ENCODE measurements around the gene KNL1.
A peak's percentile ranks its signal among the peaks of the same experiment; 100 is the strongest.
"Not testable (repeated sequence)": the region's sequence is repeated elsewhere in the genome, so short reads cannot be mapped to it uniquely, and the experiment has no call there.

Gene KNL1

GRCh38 chr15:40680959-40681358, 86.9 kb downstream of the KNL1 start:
- not testable (repeated sequence) for DNase-seq

- DNase-seq = no peak
Measured at GRCh38 chr15:40684381-40684780, 90.3 kb downstream of the KNL1 start.

GRCh38 chr15:40685376-40685775, 91.3 kb downstream of the KNL1 start:
- DNase-seq = no peak

- no peak for DNase-seq
Measured at GRCh38 chr15:40688932-40689799, 95.1 kb downstream of the KNL1 start.

- DNase-seq = no peak
Measured at GRCh38 chr15:40691737-40692136, 97.7 kb downstream of the KNL1 start.

- no peak for DNase-seq
Measured at GRCh38 chr15:40693904-40694687, 100.0 kb downstream of the KNL1 start.

- peak; percentile 94 for DNase-seq
Measured at GRCh38 chr15:40694688-40695468, 100.8 kb downstream of the KNL1 start, which contains the start of gene RAD51. RAD51 (plus strand) TSS chr15:40695174; CDS start chr15:40698759, 3,585 bp downstream.

GRCh38 chr15:40695469-40695890, 101.4 kb downstream of the KNL1 start:
- peak; percentile 9 for DNase-seq

GRCh38 chr15:40696228-40696627, 102.2 kb downstream of the KNL1 start:
- DNase-seq = no peak

- DNase-seq = no peak
Measured at GRCh38 chr15:40697916-40698315, 103.9 kb downstream of the KNL1 start.

- no peak for DNase-seq
Measured at GRCh38 chr15:40702077-40702476, 108.0 kb downstream of the KNL1 start.

- DNase-seq = no peak
Measured at GRCh38 chr15:40706121-40706520, 112.1 kb downstream of the KNL1 start.

Data from stimulated activated CD4-positive, alpha-beta T cell treated with anti-CD3 and anti-CD28 coated beads, Interleukin-4, amount 100 ng/mL, for 24 hours (primary cell).